Fibroblast of the aortic adventitia (primary cell): ENCODE results near the gene PAX4. TPM values are rescaled to one million over a fixed set of nuclear protein-coding genes. Genes with fewer than 3 reads are reported as not detected.

Source experiments
- DNase-seq: peaks from one replicate; pipeline ENCODE4 v3.0.0-alpha.2; 2010; ENCODE audit warnings: low read depth
- H3K4me3 ChIP-seq: 2 replicates; pipeline ENCODE4 v1.5.1; 2011; ENCODE audit warnings: low read depth, mild to moderate bottlenecking, control low read depth, low read length, moderate library complexity
- total RNA-seq: library from RNA; depleted of rRNA; stranded (reverse); fragments of >200 nt; gene quantifications from 2 replicates; pipeline ENCODE4 v1.2.3, GENCODE V29; 2012; ENCODE audit warnings: low replicate concordance
- TF ChIP-seq, protein P1 (sequence below): IDR thresholded peaks from 2 replicates; pipeline ENCODE4 v1.5.1; 2011; ENCODE audit warnings: mild to moderate bottlenecking, low read length, control low read depth, inconsistent platforms; ENCODE audit not compliant: insufficient read depth

The PAX4 gene
- total RNA-seq, 1 donor, result not detected

DNA sequence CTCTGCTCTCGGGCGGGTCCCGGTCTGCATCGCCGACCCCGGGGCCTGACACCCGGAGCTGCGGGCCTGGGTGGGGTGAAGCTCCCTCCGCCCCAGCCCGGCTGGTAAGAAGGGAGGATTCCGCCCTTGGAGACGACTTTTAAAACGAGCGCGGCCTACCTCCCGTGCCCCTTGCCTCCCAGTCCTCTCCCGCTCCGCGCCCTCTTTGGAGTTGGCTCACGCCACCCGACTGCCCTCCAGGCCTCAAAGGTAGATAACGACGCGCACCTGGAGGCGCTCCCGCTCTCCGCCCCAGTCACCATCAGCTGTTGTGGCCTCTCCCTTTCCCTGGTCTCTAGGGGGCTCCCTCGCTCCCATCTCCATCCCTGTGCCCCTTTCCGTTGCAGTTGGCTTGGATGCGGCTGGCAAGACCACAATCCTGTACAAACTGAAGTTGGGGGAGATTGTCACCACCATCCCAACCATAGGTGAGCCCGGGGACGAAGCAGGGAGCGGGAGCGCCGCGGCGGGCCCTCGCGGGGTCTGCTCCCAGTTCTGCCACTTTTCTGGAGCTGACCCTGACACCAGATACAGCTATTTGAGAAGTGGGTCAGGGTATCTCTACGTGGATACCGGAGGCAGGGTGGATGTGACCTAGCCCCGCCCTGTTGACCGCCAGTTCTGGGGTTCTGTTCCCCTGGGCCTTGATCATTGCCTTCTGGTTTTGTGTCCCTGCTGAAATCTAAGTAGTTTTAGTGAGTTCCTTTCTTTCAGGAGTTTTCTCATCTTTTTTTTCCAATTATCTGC is 29.1 kb downstream of the PAX4 start:
- peak; percentile 51 for DNase-seq
- TF ChIP-seq, protein P1, sequence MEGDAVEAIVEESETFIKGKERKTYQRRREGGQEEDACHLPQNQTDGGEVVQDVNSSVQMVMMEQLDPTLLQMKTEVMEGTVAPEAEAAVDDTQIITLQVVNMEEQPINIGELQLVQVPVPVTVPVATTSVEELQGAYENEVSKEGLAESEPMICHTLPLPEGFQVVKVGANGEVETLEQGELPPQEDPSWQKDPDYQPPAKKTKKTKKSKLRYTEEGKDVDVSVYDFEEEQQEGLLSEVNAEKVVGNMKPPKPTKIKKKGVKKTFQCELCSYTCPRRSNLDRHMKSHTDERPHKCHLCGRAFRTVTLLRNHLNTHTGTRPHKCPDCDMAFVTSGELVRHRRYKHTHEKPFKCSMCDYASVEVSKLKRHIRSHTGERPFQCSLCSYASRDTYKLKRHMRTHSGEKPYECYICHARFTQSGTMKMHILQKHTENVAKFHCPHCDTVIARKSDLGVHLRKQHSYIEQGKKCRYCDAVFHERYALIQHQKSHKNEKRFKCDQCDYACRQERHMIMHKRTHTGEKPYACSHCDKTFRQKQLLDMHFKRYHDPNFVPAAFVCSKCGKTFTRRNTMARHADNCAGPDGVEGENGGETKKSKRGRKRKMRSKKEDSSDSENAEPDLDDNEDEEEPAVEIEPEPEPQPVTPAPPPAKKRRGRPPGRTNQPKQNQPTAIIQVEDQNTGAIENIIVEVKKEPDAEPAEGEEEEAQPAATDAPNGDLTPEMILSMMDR, result peak; percentile 59
- H3K4me3 ChIP-seq, result peak overlapping the region; percentile 92

DNA sequence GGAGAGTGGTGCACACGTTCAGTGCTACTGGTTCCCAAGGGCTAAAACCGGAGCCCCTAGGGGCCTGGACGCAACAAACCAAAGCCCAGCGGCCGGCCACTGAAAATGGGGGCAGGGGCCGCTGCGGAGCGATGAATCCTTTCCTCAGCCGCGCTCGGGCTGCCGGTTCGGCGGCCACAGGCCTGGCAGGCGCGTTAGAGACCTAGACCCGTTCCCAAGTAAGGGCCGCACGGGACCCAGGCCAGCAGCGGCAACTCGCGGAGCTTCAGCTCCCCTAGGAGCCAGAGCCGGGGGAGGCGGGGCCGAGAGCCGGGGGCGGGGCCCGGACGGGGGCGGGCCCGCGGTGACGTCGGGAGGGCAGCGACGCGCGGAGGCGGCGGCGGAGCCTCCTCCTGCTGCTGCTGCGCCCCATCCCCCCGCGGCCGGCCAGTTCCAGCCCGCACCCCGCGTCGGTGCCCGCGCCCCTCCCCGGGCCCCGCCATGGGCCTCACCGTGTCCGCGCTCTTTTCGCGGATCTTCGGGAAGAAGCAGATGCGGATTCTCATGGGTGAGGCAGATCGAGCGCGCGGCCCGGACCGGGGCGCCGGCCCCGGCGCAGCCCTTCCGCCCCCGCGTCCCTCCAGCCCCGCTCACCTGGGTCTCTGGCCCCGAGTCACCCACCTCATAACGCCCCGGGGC is 29.8 kb downstream of the PAX4 start, which contains the start of gene ARF5:
TSS of gene ARF5 (plus strand) at position 393 of the 678 bp plus-strand sequence. CDS start at position 481, 88 bp downstream.
- peak within 1 kb of the TSS; percentile 92 for H3K4me3 ChIP-seq
- DNase-seq, result peak; percentile 73
- TF ChIP-seq, protein P1, result peak; percentile 5

DNA sequence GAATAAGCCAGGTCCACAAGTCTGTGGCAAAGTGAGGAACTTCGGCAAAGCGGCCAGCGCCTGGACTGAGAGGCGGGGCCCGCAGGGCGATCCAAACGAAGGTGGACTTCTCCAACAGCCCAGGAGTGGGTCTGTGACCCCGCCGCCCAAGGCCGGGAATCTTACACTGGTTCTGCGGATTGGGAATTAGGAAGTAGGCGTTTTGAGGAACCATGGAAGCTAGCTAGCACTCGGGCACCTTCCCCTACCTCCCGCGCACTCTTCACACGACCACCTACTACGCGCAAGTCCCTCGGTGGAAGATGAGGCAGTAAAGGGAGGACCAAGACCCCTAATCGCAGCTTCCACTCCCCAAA is 30.3 kb downstream of the PAX4 start:
- no peak for DNase-seq
- TF ChIP-seq, protein P1, result no peak

DNA sequence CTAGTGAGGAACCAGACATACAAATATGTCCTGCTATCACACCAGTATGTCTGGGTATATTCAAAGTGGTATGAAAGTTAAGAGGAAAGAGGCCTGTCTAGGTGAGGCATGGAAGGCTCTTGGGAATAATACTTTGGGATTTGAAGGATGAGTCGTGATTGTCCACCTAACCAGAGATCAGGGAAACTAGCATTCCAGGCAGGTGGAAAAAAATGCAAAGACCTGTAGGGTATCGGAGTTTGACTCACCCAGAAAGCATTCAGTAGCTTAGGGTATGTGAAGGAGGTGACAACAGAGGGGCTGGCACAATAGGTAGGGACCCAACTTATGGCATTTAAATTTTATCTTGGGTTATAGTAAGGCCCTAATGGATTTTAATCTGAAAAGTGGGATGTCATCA is 31.6 kb downstream of the PAX4 start:
- no peak for DNase-seq
- no peak overlapping the region for H3K4me3 ChIP-seq
- TF ChIP-seq, protein P1, result no peak

More for the DNA sequence above, 30.3 kb downstream of the PAX4 start:
- H3K4me3 ChIP-seq, result peak overlapping the region; percentile 72

DNA sequence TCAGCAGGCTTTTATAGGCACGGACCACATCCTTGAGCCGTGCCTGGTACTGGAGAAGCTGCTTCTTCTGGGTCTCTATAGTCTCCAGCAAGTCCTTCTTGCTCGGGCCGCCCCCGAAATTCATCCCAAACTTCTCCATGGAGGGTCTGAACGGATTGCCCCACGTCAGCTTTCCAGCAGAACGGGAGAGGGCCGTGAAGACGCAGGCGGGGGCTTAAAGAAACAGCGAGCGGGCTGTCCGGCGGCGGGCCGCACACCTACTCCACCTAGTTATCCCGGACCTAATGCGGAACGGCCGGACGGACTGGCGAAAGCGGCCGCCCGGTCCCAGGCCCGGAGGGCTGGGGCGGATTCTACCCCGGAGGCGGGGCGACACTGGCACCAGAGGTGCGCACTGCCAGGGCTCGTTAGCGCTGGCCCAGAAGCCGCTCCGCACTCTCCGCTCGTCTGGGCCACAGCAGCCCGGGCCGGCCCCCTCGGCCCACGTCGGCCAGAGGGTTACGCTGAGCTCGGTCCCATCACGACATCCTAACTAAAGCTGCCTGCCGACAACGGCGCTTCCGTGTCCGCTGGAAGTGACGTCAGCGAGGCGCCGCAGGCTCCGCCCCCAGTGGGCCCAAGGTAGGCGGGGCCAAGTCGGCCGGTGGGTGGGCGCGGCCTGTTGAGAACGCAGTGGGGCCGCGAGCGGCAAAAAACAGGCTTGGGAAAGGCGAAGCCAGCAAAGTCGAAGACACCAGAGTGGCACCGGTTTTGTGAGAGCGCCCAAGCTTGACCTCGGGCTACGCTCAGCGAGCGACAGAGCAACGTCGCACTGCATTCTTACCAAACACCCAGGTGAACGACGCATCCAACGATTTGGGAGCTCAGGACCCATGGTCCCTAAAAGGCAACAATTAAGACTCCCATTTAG is 32.6 kb downstream of the PAX4 start, which contains the start of gene GCC1:
TSS of gene GCC1 (minus strand) at position 553 of the 910 bp plus-strand sequence. CDS start at position 139, 414 bp downstream.
- TF ChIP-seq, protein P1, result no peak
- peak within 1 kb of the TSS; percentile 92 for H3K4me3 ChIP-seq
- DNase-seq, result peak; percentile 88

DNA sequence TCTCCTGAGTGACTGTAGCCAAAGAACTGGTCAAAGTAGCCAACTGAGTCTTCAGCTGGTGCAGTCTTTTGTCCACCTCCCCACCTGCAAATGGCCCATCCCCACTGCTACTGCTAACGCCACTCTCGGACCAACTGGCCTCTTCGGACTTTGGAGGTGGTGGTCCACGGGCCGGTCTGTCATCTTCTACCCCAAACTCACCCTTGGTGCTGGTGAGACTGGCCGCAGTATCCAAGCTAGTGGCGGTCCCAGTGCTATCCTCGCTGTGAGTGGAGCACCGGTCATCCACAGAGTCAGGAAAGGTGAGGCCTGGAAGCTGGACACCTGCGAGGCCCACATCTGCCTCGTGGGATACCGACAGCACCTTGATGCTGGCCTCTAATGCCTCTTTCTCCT is 33.3 kb downstream of the PAX4 start:
- DNase-seq, result no peak
- TF ChIP-seq, protein P1, result no peak
- H3K4me3 ChIP-seq, result peak overlapping the region; percentile 92
